Choroid plexus epithelial cell (primary cell): ENCODE data around the gene SLC10A1.

Source experiments
- DNase-seq: peaks from one replicate; pipeline ENCODE4 v3.0.0-alpha.2; 2010; ENCODE audit warnings: low read depth
- H3K4me3 ChIP-seq: 2 replicates; pipeline ENCODE4 v1.5.1; 2011; ENCODE audit warnings: low read depth, mild to moderate bottlenecking, control low read depth, low read length, moderate library complexity
- TF ChIP-seq, protein P1 (sequence below): conservative IDR thresholded peaks from 2 replicates; pipeline ENCODE4 v1.5.1; 2011; ENCODE audit warnings: low read depth, mild to moderate bottlenecking, control low read depth, inconsistent platforms, low read length, moderate library complexity

SLC10A1 gene

DNA sequence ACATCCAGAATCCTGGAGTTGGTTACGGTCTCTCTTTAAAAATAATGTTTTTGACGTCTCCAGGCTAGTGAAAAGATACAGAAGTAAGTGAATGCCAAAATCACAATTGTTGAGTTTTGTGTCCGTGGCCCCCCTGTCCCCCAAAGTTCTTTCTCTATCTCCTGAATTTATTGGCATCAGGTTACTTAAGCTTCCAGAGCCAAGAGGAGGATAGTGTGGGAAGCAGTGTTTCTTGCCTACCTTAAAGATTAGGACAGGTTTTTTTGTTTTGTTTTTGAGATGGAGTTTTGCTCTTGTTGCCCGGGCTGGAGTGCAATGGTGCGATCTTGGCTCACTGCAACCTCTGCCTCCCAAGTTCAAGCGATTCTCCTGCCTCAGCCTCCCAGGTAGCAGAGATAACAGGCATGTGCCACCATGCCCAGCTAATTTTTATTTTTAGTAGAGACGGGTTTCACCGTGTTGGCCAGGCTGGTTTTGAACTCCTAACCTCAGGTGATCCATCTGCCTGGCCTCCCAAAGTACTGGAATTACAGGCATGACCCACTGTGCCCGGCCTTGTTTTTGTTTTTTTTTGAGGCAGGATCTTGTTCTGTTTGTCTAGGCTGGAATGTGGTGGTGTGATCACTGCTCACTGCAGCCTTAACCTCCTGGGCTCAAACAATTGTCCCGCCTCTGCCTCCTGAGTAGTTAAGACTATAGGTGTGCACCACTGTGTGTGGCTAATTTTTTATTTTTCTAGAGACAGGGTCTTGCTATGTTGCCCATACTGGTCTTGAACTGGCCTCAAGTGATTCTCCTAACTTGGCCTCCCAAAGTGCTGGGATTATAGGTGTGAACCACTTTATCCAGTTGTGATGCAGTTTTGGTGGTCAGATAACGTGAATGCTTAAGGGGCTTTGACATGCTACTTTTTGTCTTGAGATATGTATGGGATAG, 24.7 kb downstream of the SLC10A1 start:
- no peak for DNase-seq
- no peak overlapping the region for H3K4me3 ChIP-seq
- TF ChIP-seq, protein P1, sequence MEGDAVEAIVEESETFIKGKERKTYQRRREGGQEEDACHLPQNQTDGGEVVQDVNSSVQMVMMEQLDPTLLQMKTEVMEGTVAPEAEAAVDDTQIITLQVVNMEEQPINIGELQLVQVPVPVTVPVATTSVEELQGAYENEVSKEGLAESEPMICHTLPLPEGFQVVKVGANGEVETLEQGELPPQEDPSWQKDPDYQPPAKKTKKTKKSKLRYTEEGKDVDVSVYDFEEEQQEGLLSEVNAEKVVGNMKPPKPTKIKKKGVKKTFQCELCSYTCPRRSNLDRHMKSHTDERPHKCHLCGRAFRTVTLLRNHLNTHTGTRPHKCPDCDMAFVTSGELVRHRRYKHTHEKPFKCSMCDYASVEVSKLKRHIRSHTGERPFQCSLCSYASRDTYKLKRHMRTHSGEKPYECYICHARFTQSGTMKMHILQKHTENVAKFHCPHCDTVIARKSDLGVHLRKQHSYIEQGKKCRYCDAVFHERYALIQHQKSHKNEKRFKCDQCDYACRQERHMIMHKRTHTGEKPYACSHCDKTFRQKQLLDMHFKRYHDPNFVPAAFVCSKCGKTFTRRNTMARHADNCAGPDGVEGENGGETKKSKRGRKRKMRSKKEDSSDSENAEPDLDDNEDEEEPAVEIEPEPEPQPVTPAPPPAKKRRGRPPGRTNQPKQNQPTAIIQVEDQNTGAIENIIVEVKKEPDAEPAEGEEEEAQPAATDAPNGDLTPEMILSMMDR, result no peak

DNA sequence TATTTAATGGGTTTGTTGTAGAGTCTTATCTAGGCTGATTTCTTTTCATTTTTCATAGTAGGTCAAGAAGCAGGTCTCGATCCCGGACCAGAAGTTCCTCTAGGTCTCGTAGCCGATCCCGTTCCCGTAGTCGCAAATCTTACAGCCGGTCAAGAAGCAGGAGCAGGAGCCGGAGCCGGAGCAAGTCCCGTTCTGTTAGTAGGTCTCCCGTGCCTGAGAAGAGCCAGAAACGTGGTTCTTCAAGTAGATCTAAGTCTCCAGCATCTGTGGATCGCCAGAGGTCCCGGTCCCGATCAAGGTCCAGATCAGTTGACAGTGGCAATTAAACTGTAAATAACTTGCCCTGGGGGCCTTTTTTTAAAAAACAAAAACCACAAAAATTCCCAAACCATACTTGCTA, 25.9 kb downstream of the SLC10A1 start:
- TF ChIP-seq, protein P1, result no peak
- H3K4me3 ChIP-seq, result no peak overlapping the region
- no peak for DNase-seq

DNA sequence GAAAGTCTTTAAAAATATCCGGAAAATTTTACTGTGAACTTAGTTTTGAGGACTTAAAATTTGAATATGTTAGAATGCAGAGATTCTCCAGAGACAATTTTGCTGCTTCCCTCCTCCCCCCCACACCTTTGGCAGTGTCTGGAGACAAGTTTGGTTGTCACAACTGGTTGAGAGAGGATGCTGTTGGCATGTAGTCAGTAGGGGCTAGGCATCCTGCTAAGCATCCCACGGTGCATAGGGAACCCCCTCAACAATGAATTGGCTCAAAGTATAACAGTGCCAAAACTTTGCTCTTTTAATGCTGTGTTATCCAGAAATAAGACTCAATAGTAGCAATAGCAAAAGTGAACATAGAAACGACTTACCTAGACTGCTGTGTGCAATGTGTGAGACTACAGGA, 26.5 kb downstream of the SLC10A1 start:
- no peak overlapping the region for H3K4me3 ChIP-seq
- TF ChIP-seq, protein P1, result no peak

DNA sequence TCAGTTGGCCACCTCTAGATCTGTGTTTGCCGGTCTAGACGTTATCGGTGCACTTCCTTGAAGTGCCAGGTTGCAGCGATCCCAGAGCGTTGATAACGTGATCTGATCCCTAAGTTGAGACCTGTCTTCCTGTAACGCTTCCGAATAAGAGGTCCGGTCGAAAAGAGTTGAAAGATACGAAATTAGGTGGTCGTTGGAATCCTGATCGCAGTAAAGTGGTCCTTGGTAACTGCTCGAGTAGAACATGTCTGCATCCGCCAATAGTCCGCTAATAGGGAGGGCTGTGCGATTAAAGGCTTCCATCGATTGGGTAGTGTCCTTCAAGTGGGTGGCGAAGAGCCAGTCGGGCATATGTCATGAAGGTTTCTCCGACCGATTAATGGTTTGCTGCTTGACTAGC, 27.4 kb downstream of the SLC10A1 start:
- TF ChIP-seq, protein P1, result no peak
- DNase-seq, result no peak
- no peak overlapping the region for H3K4me3 ChIP-seq

More for the DNA sequence above, 26.5 kb downstream of the SLC10A1 start:
- DNase-seq, result no peak

DNA sequence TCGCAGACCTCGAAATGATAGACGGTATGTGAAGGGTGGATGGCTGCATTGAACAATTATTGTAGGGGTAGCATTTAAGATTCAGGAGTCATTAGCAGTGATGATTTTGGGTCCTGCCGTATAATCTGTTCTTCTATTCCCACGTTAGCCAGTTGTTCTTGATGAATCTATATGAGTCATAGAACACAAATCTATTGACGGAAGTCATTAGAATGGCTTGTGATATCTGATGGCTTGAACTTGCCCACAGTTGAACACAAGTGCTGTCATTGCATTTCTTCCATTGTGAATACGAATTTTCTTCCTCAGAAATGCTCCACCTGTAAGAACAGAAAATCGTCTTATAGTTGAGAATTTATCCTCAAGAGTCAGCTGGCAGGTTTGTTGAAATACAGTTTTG, 28.2 kb downstream of the SLC10A1 start:
- TF ChIP-seq, protein P1, result no peak
- H3K4me3 ChIP-seq, result peak overlapping the region; percentile 99
- no peak for DNase-seq

DNA sequence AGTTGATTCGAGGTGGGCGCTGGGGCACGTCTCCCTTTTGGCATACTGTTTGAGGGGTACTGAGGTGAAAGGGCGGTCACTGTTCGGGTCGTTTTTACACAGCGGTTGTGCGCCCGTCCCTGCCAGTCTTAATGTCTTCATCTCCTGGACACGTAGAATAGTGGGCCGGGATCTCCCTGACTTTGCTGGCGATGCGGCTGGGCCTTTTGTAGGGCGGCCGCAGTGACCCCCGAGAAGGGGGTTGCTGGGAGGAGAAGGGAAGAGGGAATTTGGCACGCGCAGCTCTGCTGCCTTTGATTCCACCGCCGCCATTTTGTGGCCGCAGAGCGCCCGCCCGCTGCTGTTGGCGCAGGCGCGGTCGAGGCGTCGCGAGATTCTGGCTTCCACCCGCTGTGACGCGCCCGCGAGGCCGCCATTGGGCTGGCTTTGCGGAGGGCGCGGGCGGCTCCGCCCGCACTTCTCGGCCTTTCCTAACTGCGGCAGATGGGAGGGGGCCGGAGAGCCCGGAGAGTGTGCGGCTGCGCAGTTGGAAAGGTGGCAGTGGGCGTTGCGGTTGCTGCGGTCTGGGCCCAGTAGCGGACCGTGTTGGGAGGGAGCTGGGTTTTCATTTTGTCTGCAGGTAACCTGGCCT, 29.6 kb downstream of the SLC10A1 start:
- peak; percentile 95 for DNase-seq
- TF ChIP-seq, protein P1, result no peak

More for the DNA sequence above, 29.6 kb downstream of the SLC10A1 start:
- peak overlapping the region; percentile 99 for H3K4me3 ChIP-seq
